ENCODE measurements around the gene DLG2. TPM values are rescaled to one million over a fixed set of nuclear protein-coding genes. Genes with fewer than 3 reads are reported as not detected.

The DLG2 gene
- total and polyA plus RNA-seq, 2 of the 4 experiments (the other 2 are of a cell fraction): 0.31 to 0.36 TPM

DNA sequence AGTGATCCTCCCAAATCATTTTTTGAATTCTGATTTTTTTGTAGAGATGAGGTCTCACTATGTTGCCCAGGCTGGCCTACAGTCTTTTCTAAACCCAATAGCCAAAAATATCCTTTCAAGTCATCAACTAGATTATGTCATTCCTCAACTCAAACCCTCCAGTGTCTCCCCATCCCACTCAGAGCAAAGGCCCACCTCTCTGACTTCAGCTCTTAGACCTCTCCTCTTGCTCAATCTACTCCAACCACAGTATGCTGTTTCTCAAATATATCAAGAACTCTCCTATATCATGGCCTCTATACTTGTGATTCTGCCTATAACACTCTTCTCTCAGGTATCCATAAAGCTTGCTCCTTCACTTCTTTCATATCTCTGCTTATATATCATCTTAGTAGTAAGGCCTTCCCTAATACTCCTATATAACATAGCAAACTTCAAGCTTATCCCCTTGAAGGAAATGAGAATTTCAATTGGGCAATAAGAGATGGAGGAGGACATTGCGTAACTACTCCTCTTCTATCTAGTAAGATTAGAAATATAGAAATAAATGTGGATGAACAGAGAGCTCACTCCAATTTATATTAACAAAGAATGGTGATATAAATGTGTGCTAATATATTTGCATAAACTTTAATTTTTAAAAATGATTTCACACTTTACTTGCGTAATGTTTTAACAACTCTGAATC is 24.5 kb downstream of the DLG2 start:
- CTCF ChIA-PET: interaction anchor here (1.3 kb wide), 1 partner anchor 9 kb away, joined by 3 read pairs; no protein-coding TSS in a partner anchor
- no peak overlapping the region for H3K14ac ChIP-seq (replicated peaks; ENCODE audit: low read depth, low read length)
- no peaks in the 10 kb centered on the region for H3K9me1 ChIP-seq (ENCODE audit: insufficient read depth, low read length)
- H3K56ac ChIP-seq (ENCODE audit: extremely low read depth, insufficient read depth, low read length): no peak overlapping the region
- no peak overlapping the region for H3K9ac ChIP-seq (ENCODE audit: low read depth, low read length)
- no peak overlapping the region for H3K18ac ChIP-seq (ENCODE audit: low read depth, low read length)
- no peak overlapping the region for H2BK15ac ChIP-seq (ENCODE audit: low read depth, low read length)
- 100% methylated on average over 1 of the region's 2 CpGs; no CpG with 5 or more reads in 1 of the 2 experiments for WGBS, 2 experiments (ENCODE audit: extremely low coverage in 2 of 2, insufficient read length in 1 of 2)
- no peak overlapping the region for H4K91ac ChIP-seq (ENCODE audit: insufficient read depth, low read depth, low read length)
- POLR2A ChIA-PET (ENCODE audit: unreplicated experiment): no interaction called here
- H3K9me3 ChIP-seq (ENCODE audit: control insufficient read depth, insufficient read depth, low read length): no peaks in the 10 kb centered on the region
- H4K20me1 ChIP-seq (ENCODE audit: insufficient read depth, low read length): no peaks in the 10 kb centered on the region
- H2BK20ac ChIP-seq (ENCODE audit: low read depth, low read length): no peak overlapping the region
- intact Hi-C loops (cut with micrococcal nuclease) (no loop called here), dilution Hi-C loops (cut with HindIII; ENCODE audit: low sequenced_read_pairs, unreplicated experiment) (no loop called here), in situ Hi-C loops (cut with MboI; ENCODE audit: low sequenced_read_pairs) (no loop called here)
- no peak overlapping the region for H3K23ac ChIP-seq (ENCODE audit: low read depth, low read length)
- TF ChIP-seq BHLHE40 (IDR thresholded peaks at IDR 0.05; ENCODE audit: low read depth, low read length) (no peak), CEBPB (IDR thresholded peaks at IDR 0.05; ENCODE audit: low read depth, low read length) (peak; percentile 92)
- no peaks in the 10 kb centered on the region for H3K4me1 ChIP-seq (ENCODE audit: control insufficient read depth, insufficient read depth, low read length)
- H3K27me3 ChIP-seq (ENCODE audit: control insufficient read depth, insufficient read depth, low read length): no peaks in the 10 kb centered on the region; the same call in 1 of the 2 replicates
- H2AFZ ChIP-seq (replicated peaks; ENCODE audit: low read length, poor library complexity): no peak overlapping the region
- H4K8ac ChIP-seq (ENCODE audit: low read depth in 2 of 2, low read length in 2 of 2): no peak overlapping the region
- no peak overlapping the region for H3K4ac ChIP-seq (ENCODE audit: low read depth, low read length)
- no peak overlapping the region for H2BK5ac ChIP-seq (ENCODE audit: low read depth, low read length, poor library complexity, severe bottlenecking)
- H3K36me3 ChIP-seq (ENCODE audit: control insufficient read depth, insufficient read depth, low read length): no peaks in the 10 kb centered on the region
- no TSS peak for BruUV-seq (replicated peaks)
- H2BK120ac ChIP-seq (ENCODE audit: low read depth, low read length): no peak overlapping the region
- H2AK5ac ChIP-seq (ENCODE audit: low read depth, low read length): no peak overlapping the region
- no peak overlapping the region for H3K27ac ChIP-seq (ENCODE audit: insufficient read depth, low read length)
- ATAC-seq (ENCODE audit: low read depth): no peak
- H3K4me3 ChIP-seq (ENCODE audit: insufficient read depth, low read depth, low read length): no peak overlapping the region
- H3K79me1 ChIP-seq (ENCODE audit: low read depth in 1 of 2, low read length in 2 of 2): no peaks in the 10 kb centered on the region
- no peak overlapping the region for H4K5ac ChIP-seq (ENCODE audit: low read depth, low read length)
- no peak overlapping the region for H3K4me2 ChIP-seq (ENCODE audit: low read depth, low read length)
- DNase-seq: peak; percentile 1
- H2AK9ac ChIP-seq (replicated peaks; ENCODE audit: low read depth, low read length, poor library complexity): no peak overlapping the region

Data from IMR-90 (cell line).